Stimulated activated CD4-positive, alpha-beta T cell treated with anti-CD3 and anti-CD28 coated beads, Interleukin-2, amount 100 ng/mL, for 4 hours (primary cell): ENCODE data around the gene NCAN.

Source experiments
- DNase-seq: peaks from one replicate; pipeline ENCODE4 v3.0.0-alpha.2; 2020; ENCODE audit warnings: low read depth

Gene NCAN

GRCh38 chr19:19285686-19286085, 73.9 kb downstream of the NCAN start:
- no peak for DNase-seq

DNA sequence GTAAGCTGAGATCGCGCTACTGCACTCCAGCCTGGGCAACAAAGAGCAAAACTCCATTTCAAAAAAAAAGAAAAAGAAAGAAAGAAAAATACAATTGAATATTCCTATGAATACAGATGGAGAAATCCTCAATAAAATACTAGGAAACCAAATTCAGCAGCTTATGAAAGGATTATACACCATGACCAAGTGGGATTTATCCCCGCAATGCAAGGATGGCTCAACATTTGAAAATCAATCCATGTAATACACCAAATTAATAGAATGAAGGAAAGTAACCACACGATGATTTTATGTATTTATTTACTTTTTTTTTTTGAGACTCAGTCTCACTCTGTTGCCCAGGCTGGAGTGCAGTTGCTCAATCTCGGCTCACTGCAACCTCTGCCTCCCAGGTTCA, 80.8 kb downstream of the NCAN start:
- no peak for DNase-seq

GRCh38 chr19:19294914-19295313, 83.2 kb downstream of the NCAN start:
- no peak for DNase-seq

GRCh38 chr19:19296953-19297689, 85.4 kb downstream of the NCAN start:
- DNase-seq = no peak

DNA sequence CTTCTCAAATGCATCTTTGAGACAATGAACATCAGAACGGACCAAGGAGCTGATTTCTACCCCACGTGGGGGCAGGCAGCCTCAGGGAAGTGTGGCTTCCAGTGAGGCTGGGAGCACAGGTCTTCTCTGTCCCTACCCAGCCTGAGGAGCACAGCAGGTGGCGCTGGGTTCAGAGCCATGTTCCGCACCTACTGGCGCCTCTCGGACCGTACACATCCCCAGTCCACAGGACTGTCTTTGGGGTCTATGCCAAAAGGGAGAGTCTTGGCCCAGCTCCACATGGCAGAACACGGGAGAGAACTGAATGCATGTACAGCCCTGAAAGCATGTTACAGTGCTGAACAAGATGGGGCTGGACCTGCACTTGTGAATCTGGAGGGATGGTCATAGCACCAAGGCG, 86.0 kb downstream of the NCAN start:
- DNase-seq = no peak

GRCh38 chr19:19300613-19301012, 88.9 kb downstream of the NCAN start:
- DNase-seq = no peak
